Tibial nerve (tissue), 4 donors: ENCODE results near the gene ZCCHC14. TPM values are rescaled to one million over a fixed set of nuclear protein-coding genes. Genes with fewer than 3 reads are reported as not detected.
"Not testable (repeated sequence)": the region's sequence is repeated elsewhere in the genome, so short reads cannot be mapped to it uniquely, and the experiment has no call there.

Source experiments
- DNase-seq, 2 donors: peaks; one replicate each; pipeline ENCODE4 v3.0.0-alpha.2; 2019; ENCODE audit warnings: low spot score in 2 of 2
- H3K27ac ChIP-seq, 4 donors: fragments of 200-600 bp; sonication (generic) in 3 of 4; one replicate each; pipeline ENCODE4 v1.5.1; 2017 to 2019; ENCODE audit warnings: mild to moderate bottlenecking in 1 of 4
- H3K27me3 ChIP-seq, 2 donors: fragments of 200-600 bp; sonication (generic) in 1 of 2; one replicate each; pipeline versions ENCODE4 v1.5.1 to v1.6.0; 2017 to 2019
- H3K36me3 ChIP-seq, 3 donors: fragments of 200-600 bp; sonication (generic); one replicate each; pipeline ENCODE4 v1.5.1; 2018 to 2019
- H3K4me1 ChIP-seq, 4 donors: fragments of 200-600 bp; sonication (generic) in 3 of 4; one replicate each; pipeline ENCODE4 v1.5.1; 2017 to 2019
- H3K4me3 ChIP-seq, 4 donors: fragments of 200-600 bp; sonication (generic) in 3 of 4; one replicate each; pipeline ENCODE4 v1.5.1; 2017 to 2019; ENCODE audit warnings: mild to moderate bottlenecking in 1 of 4, moderate library complexity in 1 of 4
- H3K9me3 ChIP-seq, 4 donors: fragments of 200-600 bp; sonication (generic) in 3 of 4; one replicate each; pipeline ENCODE4 v1.5.1; 2017 to 2019
- CTCF ChIP-seq, 5 experiments: fragments of 200-600 bp in 3 of 5; fragments of 450-650 bp in 2 of 5; sonication (generic) in 3 of 5; IDR thresholded peaks; one replicate each; pipeline ENCODE4 v1.5.1; 2016 to 2019; ENCODE audit warnings: antibody characterized with exemption in 5 of 5, mild to moderate bottlenecking in 3 of 5, moderate library complexity in 2 of 5
- EP300 ChIP-seq, 2 donors: sonication (generic); formaldehyde crosslinking; IDR thresholded peaks; one replicate each; pipeline ENCODE4 v1.6.1; 2017; ENCODE audit warnings: antibody characterized with exemption in 2 of 2, mild to moderate bottlenecking in 1 of 2
- POLR2A ChIP-seq, 2 donors: fragments of 450-650 bp; IDR thresholded peaks; one replicate each; pipeline ENCODE4 v1.6.1; 2017; ENCODE audit warnings: antibody characterized with exemption in 2 of 2, mild to moderate bottlenecking in 2 of 2, moderate library complexity in 2 of 2
- WGBS, 2 donors: methylation state at CpG; one replicate each; pipeline ENCODE4 v1.1.5; 2018; 5-methylcytosine and 5-hydroxymethylcytosine counted together
- total RNA-seq, 4 donors: library from RNA; depleted of rRNA; stranded (reverse); fragments of >200 nt; gene quantifications; one replicate each; pipeline ENCODE4 v1.1.0, GENCODE V29; 2016

Gene ZCCHC14
- total RNA-seq, 4 donors from 2014 or later = 15.3 to 45.8 (median 25.8) TPM

GRCh38 chr16:87499189-87499486 is 6.3 kb upstream of the ZCCHC14 start:
- Histone ChIP-seq H3K9me3 (no peaks in the 10 kb centered on the region), H3K4me1 (no peaks in the 10 kb centered on the region), H3K27me3 (no peaks in the 10 kb centered on the region), H3K4me3 (no peak overlapping the region), H3K36me3 (no peaks in the 10 kb centered on the region), H3K27ac (no peak overlapping the region)
- TF ChIP-seq POLR2A (IDR thresholded peaks at IDR 0.05) (no peak), CTCF (IDR thresholded peaks at IDR 0.05) (no peak), EP300 (IDR thresholded peaks at IDR 0.05) (no peak)
- 55 to 61% methylated on average over 2 of the region's 2 CpGs for WGBS, 2 donors
- DNase-seq = no peak

- WGBS, 2 donors = 68 to 72% methylated on average over 9 of the region's 9 CpGs
Measured at GRCh38 chr16:87498324-87499188, 5.7 kb upstream of the ZCCHC14 start.

GRCh38 chr16:87497767-87498290 is 5.0 kb upstream of the ZCCHC14 start:
- not testable (repeated sequence) for DNase-seq, H3K4me3 ChIP-seq, H3K27ac ChIP-seq, H3K27me3 ChIP-seq, H3K4me1 ChIP-seq, H3K36me3 ChIP-seq, H3K9me3 ChIP-seq
- WGBS, 2 donors = 86 to 89% methylated on average over 12 of the region's 12 CpGs

More at GRCh38 chr16:87498324-87499188, 5.7 kb upstream of the ZCCHC14 start:
- Histone ChIP-seq H3K4me1 (peaks cover 0 to 4% (median 2%) of the 10 kb centered on the region in 4 donors), H3K9me3 (no peaks in the 10 kb centered on the region), H3K27me3 (no peaks in the 10 kb centered on the region), H3K27ac (no peak overlapping the region), H3K4me3 (no peak overlapping the region), H3K36me3 (no peaks in the 10 kb centered on the region)
- no peak for DNase-seq
- TF ChIP-seq POLR2A (IDR thresholded peaks at IDR 0.05) (no peak), EP300 (IDR thresholded peaks at IDR 0.05) (no peak), CTCF (IDR thresholded peaks at IDR 0.05) (no peak)

- not testable (repeated sequence) for H3K9me3 ChIP-seq, H3K27ac ChIP-seq, H3K4me1 ChIP-seq, H3K27me3 ChIP-seq, DNase-seq, H3K36me3 ChIP-seq, H3K4me3 ChIP-seq
- WGBS, 2 donors = 82 to 86% methylated on average over 18 of the region's 18 CpGs
Measured at GRCh38 chr16:87497023-87497766, 4.4 kb upstream of the ZCCHC14 start.

GRCh38 chr16:87496447-87496801 is 3.6 kb upstream of the ZCCHC14 start:
- TF ChIP-seq CTCF (IDR thresholded peaks at IDR 0.05) = no peak
- no peak for TF ChIP-seq EP300 (IDR thresholded peaks at IDR 0.05)
- no peak for DNase-seq
- H3K36me3 ChIP-seq = no peaks in the 10 kb centered on the region
- peaks cover 0 to 13% (median 7%) of the 10 kb centered on the region in 4 donors for H3K4me1 ChIP-seq
- no peaks in the 10 kb centered on the region for H3K27me3 ChIP-seq
- H3K9me3 ChIP-seq = no peaks in the 10 kb centered on the region
- H3K27ac ChIP-seq = no peak overlapping the region
- no peak overlapping the region for H3K4me3 ChIP-seq
- WGBS, 2 donors = 74 to 84% methylated on average over 2 of the region's 2 CpGs
